Esophagus muscularis mucosa (tissue), 4 donors: ENCODE measurements around the gene SH2D2A.

Source experiments
- CTCF ChIP-seq, 3 experiments: fragments of 200-600 bp in 2 of 3; fragments of 450-650 bp in 1 of 3; sonication (generic) in 2 of 3; IDR thresholded peaks; one replicate each; pipeline ENCODE4 v1.5.1; 2017 to 2019; ENCODE audit warnings: antibody characterized with exemption in 3 of 3, mild to moderate bottlenecking in 2 of 3, moderate library complexity in 1 of 3
- EP300 ChIP-seq: sonication (generic); formaldehyde crosslinking; IDR thresholded peaks from one replicate; pipeline ENCODE4 v1.6.1; 2017; ENCODE audit warnings: antibody characterized with exemption
- POLR2A ChIP-seq: fragments of 450-650 bp; IDR thresholded peaks from one replicate; pipeline ENCODE4 v1.6.1; 2017; ENCODE audit warnings: antibody characterized with exemption, moderate library complexity, mild to moderate bottlenecking, low read depth

DNA sequence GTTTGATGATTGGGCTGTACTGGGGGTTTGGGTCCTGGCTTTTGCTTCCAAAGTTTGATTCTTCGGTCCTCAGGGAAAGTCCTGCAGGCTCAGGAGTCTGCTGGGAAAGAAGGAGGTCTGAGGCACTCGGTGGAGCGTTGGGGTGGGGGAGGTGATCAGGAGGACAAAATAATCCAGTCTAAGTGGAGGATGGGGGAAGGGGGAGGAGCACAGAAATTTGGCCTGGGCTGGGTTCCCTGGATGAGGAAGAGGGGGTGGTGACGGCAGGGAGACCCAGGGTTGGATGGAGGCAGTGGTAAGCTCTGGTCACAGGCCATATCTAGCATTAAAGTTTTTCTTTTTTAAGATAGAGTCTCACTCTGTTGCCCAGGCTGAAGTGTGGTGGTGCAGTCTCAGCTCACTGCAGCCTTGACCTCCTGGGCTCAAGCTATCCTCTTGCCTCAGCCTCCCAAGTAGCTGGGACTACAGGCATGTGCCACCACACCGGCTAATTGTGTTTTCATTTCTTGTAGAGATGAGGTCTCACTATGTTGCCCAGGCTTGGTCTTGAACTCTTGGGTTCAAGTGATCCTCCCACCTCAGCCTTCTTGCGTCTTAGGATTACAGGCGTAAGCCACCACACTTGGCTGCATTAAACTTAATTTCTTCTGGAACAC lies 6.8 kb downstream of the SH2D2A start:
- TF ChIP-seq CTCF (IDR thresholded peaks at IDR 0.05), result no peak
- no peak for TF ChIP-seq POLR2A
- TF ChIP-seq EP300, result no peak
